Activated CD4-positive, alpha-beta T cell treated with anti-CD3 and anti-CD28 coated beads, Interleukin-2, amount 10 ng/mL, durations not matched to agents 24 days and 14 days (primary cell): ENCODE measurements around the gene ARL2BP. TPM values are rescaled to one million over a fixed set of nuclear protein-coding genes. Genes with fewer than 3 reads are reported as not detected.
A peak's percentile ranks its signal among the peaks of the same experiment; 100 is the strongest.

ENCODE experiments used
- DNase-seq: peaks from one replicate; pipeline ENCODE4 v3.0.0; 2022
- H3K27ac Mint-ChIP-seq: one replicate; pipeline ENCODE4 v1.8.0; 2022; ENCODE audit warnings: mild to moderate bottlenecking, mixed read lengths
- H3K27me3 Mint-ChIP-seq: one replicate; pipeline ENCODE4 v1.8.0; 2022; ENCODE audit warnings: mixed read lengths
- H3K36me3 Mint-ChIP-seq: one replicate; pipeline ENCODE4 v1.8.0; 2022; ENCODE audit warnings: low read depth, mild to moderate bottlenecking, mixed read lengths
- H3K4me1 Mint-ChIP-seq: one replicate; pipeline ENCODE4 v1.8.0; 2021; ENCODE audit warnings: mixed read lengths
- H3K4me3 Mint-ChIP-seq: one replicate; pipeline ENCODE4 v1.8.0; 2022; ENCODE audit warnings: mild to moderate bottlenecking, moderate library complexity, mixed read lengths
- H3K9me3 Mint-ChIP-seq: one replicate; pipeline ENCODE4 v1.8.0; 2021; ENCODE audit warnings: mixed read lengths
- intact Hi-C: fragments of 100-400 bp; cut with micrococcal nuclease; formaldehyde crosslinking; loops from one replicate; pipeline ENCODE4 v1.15.1; 2023
- total RNA-seq: library from RNA; stranded (reverse); gene quantifications from 2 replicates; pipeline ENCODE4 v1.2.3, GENCODE V29; 2022

ARL2BP gene
- total RNA-seq, 1 donor from 2014 or later, result 24.9 TPM

DNA sequence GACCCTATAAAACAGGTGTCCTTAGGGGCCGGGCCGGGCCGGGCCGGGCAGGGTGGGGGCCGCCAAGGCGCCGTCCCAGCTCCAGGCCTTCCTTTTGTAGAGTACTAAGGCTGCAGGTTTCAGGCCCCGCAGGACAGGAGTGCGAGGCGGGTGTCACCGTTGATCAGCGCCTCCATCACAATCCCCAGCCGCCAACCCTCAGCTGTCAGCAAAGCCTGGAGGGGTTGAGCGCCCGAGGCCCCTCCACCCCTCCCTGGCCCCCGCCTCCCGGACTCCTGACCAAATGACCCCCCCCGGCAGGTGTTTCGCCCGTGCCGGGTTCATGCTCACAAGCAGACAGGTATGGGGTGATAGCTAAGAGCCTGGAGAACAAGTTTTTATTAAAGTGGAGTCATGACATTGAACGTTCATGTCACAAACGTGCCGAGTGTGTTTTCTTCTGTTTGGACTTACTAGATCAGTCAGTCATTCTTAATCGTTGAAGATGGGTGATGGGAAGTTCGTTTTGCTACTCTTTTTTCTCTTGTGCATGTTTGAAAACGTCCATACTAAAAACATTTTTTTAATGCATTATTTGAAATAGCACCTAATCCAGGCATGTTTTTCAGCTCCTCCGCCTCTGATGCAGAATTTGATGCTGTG lies 534 bp downstream of the ARL2BP start:
- Mint-ChIP-seq H3K9me3 (no peaks in the 10 kb centered on the region), H3K4me1 (peaks cover 14% of the 10 kb centered on the region), H3K27ac (peak overlapping the region; percentile 35), H3K4me3 (peak overlapping the region; percentile 91), H3K36me3 (peaks cover 22% of the 10 kb centered on the region), H3K27me3 (no peaks in the 10 kb centered on the region)
- DNase-seq, result no peak
- intact Hi-C loops, result loop anchor here (1.0 to 5.0 kb wide), 5 partner anchors 39 to 172 kb away; partner anchors contain the start of genes PLLP, PSME3IP1 and RSPRY1

DNA sequence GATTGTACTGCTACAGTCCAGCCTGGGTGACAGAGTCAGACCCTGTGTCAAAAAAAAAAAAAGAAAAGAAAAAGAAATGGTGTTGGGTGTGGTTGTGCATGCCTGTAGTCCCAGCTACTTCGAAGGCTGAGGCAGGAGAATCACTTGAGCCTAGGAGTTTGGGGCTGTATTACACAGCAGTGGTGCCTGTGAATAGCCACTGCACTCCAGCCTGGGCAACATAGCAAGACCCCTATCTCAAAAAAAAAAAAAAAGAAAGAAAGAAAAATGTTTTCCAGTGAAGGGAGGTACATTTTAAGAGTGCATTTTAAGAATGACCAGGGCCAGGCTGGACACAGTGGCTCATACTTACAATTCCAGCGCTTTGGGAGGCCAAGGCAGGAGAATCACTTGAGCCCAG lies 6.3 kb downstream of the ARL2BP start:
- Mint-ChIP-seq H3K36me3 (peaks cover 35% of the 10 kb centered on the region), H3K4me1 (no peaks in the 10 kb centered on the region), H3K27me3 (no peaks in the 10 kb centered on the region), H3K27ac (no peak overlapping the region), H3K4me3 (no peak overlapping the region), H3K9me3 (no peaks in the 10 kb centered on the region)
- DNase-seq, result no peak
- intact Hi-C loops, result no loop called here

DNA sequence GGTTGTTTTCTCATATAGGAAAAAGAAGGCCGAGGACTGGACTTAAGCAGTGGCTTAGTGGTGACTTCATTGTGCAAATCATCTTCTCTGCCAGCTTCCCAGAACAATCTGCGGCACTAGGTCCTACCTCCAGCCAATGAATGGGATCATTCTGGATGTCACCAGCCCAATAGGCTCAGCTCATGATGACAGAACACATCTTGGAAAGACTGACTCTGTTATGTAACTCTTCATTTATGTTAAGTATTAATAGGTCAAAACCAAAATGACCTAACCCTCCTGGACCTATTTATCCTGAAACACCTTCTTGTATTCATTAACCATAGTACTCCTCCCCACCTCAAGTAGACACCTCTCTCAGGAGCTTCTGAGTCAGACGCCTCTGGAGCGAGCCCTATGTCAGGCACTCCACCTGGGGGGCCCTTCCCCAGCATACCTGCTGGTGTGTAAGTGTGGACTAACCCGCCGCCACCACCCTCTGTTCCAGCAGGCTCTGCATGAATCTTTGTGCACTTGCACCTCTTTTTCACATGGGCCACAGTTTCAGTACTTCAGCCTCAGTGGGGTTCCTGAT lies 7.2 kb downstream of the ARL2BP start:
- no peaks in the 10 kb centered on the region for H3K9me3 Mint-ChIP-seq
- intact Hi-C loops, result no loop called here
- H3K36me3 Mint-ChIP-seq, result peaks cover 35% of the 10 kb centered on the region
- H3K4me1 Mint-ChIP-seq, result no peaks in the 10 kb centered on the region
- no peak for DNase-seq
- H3K4me3 Mint-ChIP-seq, result no peak overlapping the region
- H3K27ac Mint-ChIP-seq, result peak overlapping the region; percentile 24
- no peaks in the 10 kb centered on the region for H3K27me3 Mint-ChIP-seq

DNA sequence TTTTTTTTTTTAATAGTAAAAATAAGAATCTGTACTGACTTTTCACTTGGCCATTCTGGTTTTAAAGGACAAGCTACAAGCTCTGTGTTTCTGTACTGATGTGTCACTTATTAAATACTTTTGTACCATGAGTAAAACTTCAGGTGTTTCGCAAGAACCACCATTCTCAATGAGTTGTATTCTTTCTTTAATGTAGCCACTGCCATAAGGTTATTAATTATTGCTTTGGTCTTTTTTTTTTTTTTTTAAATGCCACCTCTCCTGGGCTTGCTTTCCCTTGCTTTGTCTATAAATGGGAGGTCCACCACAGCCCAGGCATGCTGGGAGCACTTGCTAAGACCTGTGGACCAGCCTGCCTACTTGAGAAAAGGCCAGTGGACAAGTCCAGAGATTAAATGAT lies 8.4 kb downstream of the ARL2BP start:
- peaks cover 30% of the 10 kb centered on the region for H3K36me3 Mint-ChIP-seq
- no peaks in the 10 kb centered on the region for H3K27me3 Mint-ChIP-seq
- no peak overlapping the region for H3K4me3 Mint-ChIP-seq
- no peaks in the 10 kb centered on the region for H3K9me3 Mint-ChIP-seq
- no peak overlapping the region for H3K27ac Mint-ChIP-seq
- no peaks in the 10 kb centered on the region for H3K4me1 Mint-ChIP-seq
- intact Hi-C loops, result no loop called here
- no peak for DNase-seq

DNA sequence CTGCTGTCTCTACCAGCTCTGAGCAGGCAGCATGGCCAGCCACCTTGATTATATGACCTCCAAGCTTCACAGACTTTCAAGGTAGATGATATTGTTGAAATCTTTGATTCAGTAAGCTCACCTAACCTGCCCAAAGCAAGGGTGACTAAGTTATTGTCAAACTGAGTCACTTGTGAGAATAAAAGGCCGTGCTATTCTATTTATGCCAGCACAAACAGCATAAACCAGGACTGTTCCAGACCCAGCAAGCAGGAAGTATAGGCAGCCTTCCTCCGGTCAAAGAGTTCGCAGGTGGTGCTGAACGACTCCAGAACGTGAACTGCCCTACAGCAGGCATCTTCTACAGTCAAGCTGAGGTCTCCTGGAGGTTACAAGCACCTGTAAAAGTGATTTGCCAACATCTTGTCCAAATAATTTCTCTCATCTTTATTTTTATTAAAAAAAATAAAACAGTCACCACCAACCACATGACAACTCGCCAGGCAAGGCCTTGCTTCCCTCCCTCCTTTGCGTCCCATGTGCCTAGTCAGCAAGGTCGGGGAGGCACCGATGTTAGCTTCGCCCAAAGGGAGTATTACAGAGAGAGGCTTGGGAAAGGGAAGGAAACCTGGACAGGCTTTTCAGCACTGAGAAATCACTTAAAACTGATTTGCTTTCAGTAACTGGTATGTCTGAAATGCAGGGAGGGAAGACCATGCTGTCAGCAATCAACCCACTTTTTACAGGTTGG lies 10.8 kb downstream of the ARL2BP start:
- no peak overlapping the region for H3K27ac Mint-ChIP-seq
- no peak for DNase-seq
- H3K4me3 Mint-ChIP-seq, result no peak overlapping the region
- H3K27me3 Mint-ChIP-seq, result no peaks in the 10 kb centered on the region
- peaks cover 20% of the 10 kb centered on the region for H3K36me3 Mint-ChIP-seq
- H3K4me1 Mint-ChIP-seq, result peaks cover 10% of the 10 kb centered on the region
- intact Hi-C loops, result no loop called here
- H3K9me3 Mint-ChIP-seq, result no peaks in the 10 kb centered on the region

DNA sequence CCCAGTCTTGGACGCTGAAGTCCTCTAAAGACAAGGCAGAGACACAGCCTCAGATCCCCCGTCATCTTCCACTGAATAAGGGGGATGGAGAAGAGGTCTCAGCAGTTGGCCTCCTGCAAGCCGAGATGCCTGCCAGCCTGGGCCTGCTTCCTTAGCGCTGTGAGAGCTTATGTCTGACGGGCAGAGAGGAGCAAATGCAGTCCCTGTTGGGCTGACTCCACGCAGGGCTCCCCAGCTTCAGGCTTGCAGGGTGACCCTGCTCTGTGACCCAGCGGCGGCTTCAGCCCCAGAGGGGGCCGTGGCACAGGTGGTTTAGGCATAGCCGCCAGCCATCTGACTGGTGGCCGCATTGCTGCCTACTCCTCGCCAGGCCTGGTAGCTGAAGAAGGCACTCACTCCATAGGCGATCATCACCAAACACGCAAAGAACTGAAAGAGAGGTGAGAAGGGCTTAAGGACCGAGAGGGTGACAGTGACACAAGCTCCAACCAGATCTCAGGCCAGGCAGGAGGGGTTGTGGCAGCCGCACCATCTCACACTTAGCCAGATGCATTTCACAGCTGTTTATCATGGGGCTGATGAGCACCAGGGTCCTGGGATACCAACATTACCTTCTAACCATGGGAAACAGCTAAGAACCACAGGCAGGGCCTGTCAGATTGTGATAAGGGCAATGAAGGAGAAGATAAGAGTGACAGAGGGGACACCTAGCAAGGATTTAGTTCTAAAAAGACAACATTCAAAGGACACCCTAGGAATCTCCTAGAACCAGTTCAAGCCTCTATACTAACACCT lies 11.7 kb downstream of the ARL2BP start:
- Mint-ChIP-seq H3K27me3 (no peaks in the 10 kb centered on the region), H3K9me3 (no peaks in the 10 kb centered on the region), H3K27ac (no peak overlapping the region), H3K36me3 (peaks cover 16% of the 10 kb centered on the region), H3K4me1 (peaks cover 10% of the 10 kb centered on the region), H3K4me3 (no peak overlapping the region)
- no peak for DNase-seq
- intact Hi-C loops, result no loop called here

DNA sequence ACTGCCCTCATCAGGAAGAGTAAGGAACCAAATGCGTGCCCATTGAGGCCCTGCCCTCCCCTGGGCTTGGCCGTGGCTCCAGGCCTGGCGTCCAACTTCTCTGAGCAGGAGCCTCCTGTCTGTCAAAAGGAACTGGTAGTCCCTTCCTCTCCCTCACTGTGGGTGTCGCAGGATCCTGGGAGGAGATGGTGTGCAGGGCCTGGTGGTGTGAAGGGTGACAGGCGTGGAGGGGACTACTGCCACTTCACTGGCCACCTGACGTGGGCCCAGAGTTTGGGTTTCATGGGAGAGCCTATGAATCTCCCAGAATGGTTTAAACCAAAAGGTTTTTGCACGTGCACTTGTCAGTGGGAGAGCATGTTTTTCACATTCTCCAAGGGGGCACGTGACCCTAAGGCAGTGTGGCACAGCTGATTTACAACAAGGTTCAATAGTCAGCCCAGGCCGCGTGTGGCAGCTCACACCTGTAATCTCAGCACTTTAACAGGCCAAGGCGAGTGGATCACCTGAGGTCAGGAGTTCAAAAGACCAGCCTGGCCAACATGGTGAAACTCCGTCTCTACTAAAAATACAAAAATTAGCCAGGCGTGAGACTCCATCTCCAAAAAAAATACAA lies 12.5 kb downstream of the ARL2BP start:
- DNase-seq, result no peak
- H3K9me3 Mint-ChIP-seq, result no peaks in the 10 kb centered on the region
- peaks cover 8% of the 10 kb centered on the region for H3K36me3 Mint-ChIP-seq
- intact Hi-C loops, result no loop called here
- no peak overlapping the region for H3K27ac Mint-ChIP-seq
- H3K4me3 Mint-ChIP-seq, result no peak overlapping the region
- H3K4me1 Mint-ChIP-seq, result peaks cover 10% of the 10 kb centered on the region
- no peaks in the 10 kb centered on the region for H3K27me3 Mint-ChIP-seq

DNA sequence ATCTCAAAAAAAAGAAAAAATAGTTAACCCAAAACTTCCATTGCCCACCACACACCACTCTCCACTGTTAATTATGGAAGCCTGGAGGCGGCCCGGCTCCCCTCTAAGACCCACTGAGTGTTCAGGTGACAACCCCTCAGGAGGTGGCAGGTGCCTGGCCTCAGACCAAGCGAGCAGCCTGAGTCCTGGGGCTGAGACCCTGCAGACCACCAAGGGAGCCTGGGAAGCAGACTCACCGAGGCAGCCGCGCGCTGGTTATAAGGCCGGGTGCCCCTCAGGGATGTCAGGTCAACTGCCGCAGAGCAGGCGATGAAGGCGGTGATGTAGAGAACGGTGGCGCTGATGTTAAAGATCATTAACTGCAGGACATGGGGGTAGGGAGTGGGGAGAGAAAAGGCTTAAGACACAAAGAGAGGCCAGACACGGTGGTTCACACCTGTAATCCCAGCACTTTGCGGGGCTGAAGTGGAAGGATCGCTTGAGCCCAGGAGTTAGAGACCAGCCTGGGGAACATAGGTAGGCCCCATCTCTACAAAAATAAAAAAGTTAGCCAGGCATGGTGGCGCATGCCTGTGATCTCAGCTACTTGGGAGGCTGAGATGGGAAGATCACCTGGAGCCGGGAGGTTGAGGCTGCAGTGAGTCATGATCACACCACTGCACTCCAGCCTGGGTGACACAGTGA lies 13.3 kb downstream of the ARL2BP start:
- no peaks in the 10 kb centered on the region for H3K27me3 Mint-ChIP-seq
- H3K4me3 Mint-ChIP-seq, result no peak overlapping the region
- DNase-seq, result no peak
- no peak overlapping the region for H3K27ac Mint-ChIP-seq
- intact Hi-C loops, result no loop called here
- no peaks in the 10 kb centered on the region for H3K9me3 Mint-ChIP-seq
- peaks cover 10% of the 10 kb centered on the region for H3K4me1 Mint-ChIP-seq
- peaks cover 2% of the 10 kb centered on the region for H3K36me3 Mint-ChIP-seq

DNA sequence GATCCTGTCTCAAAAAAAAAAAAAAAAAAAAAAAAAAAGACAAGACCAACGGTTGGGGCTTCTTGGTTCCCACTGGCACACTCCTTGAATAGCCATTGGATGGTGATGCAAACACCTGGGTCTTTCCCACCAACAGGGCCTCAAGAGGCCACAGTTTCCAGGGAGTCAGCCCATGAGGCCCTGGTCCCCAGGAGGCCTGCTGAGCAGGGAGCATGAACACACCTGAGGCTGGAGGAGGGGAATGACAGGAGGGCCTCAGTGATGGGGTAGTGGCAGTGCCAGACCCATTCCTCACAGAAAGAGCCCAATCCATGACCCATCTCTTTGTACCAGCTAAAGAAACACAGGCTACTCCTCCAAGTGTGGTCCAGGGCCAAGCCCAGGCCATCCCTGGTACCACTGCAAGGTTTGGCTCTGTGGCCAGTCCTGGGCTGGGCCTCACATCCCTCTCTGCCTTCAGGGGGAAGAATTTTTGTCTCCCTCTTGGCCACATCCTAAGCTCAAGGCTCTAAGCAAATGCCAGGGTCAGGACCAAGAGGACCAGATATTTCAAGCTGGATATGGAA lies 13.9 kb downstream of the ARL2BP start:
- Mint-ChIP-seq H3K36me3 (peaks cover 2% of the 10 kb centered on the region), H3K27ac (no peak overlapping the region)

DNA sequence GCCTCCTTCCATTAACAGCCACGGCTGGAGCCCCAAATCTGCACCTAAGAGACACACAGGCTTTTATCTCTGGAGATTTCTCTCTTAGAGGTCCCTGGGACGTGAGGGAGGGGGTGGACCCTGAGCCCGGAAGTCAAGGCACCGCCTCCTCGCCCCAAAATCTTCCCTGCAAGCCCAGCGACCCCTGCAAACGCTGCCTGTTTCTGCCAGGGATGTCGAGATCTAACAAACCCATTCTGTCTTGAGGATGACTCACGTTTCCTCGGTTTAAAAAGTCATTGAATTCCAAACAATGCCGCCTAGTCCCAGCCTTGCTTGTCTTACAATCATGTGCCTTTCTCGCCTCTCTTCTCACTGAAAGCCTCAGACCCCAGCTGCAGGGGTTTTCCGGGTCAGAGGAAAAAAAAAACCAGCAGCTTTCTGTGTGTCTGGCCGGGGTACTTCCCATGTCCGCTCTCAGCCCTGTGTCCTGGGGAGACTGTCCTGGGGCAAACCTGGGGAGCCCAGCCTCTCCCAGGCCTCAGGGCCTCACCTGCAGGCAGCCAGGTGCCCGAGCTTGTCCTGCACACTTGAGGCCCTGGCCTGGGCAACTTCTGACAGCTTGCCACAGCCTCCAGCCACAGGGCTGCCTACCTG lies 15.4 kb downstream of the ARL2BP start:
- H3K4me1 Mint-ChIP-seq, result peaks cover 12% of the 10 kb centered on the region
- H3K27ac Mint-ChIP-seq, result peak overlapping the region; percentile 72
- intact Hi-C loops, result no loop called here
- no peaks in the 10 kb centered on the region for H3K27me3 Mint-ChIP-seq
- DNase-seq, result peak; percentile 68
- H3K4me3 Mint-ChIP-seq, result peak overlapping the region; percentile 24
- H3K9me3 Mint-ChIP-seq, result no peaks in the 10 kb centered on the region
- H3K36me3 Mint-ChIP-seq, result no peaks in the 10 kb centered on the region

More for the DNA sequence above, 13.9 kb downstream of the ARL2BP start:
- Mint-ChIP-seq H3K4me3 (no peak overlapping the region), H3K9me3 (no peaks in the 10 kb centered on the region), H3K27me3 (no peaks in the 10 kb centered on the region), H3K4me1 (peaks cover 10% of the 10 kb centered on the region)
- intact Hi-C loops, result no loop called here
- no peak for DNase-seq

DNA sequence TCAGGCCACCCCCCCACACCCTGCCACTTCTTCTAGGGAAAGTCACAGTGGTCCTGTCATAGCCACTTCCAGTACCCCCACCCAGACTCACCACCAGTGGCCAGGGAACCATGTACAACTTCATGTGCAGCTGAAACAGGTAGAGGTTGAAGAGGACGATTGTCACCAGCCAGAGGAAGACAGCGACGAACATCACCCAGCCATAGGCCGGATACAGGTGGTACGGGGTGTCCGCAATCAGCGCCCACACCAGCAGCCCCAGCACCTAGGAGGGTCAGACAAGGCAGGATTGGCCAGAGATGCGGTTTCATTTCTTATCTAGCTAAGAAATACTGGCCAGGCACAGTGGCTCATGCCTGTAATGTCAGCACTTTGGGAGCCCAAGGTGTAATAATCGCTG lies 16.7 kb downstream of the ARL2BP start:
- Mint-ChIP-seq H3K4me3 (no peak overlapping the region), H3K36me3 (no peaks in the 10 kb centered on the region), H3K4me1 (peaks cover 22% of the 10 kb centered on the region), H3K27me3 (no peaks in the 10 kb centered on the region), H3K9me3 (no peaks in the 10 kb centered on the region), H3K27ac (no peak overlapping the region)
- no peak for DNase-seq
- intact Hi-C loops, result no loop called here

DNA sequence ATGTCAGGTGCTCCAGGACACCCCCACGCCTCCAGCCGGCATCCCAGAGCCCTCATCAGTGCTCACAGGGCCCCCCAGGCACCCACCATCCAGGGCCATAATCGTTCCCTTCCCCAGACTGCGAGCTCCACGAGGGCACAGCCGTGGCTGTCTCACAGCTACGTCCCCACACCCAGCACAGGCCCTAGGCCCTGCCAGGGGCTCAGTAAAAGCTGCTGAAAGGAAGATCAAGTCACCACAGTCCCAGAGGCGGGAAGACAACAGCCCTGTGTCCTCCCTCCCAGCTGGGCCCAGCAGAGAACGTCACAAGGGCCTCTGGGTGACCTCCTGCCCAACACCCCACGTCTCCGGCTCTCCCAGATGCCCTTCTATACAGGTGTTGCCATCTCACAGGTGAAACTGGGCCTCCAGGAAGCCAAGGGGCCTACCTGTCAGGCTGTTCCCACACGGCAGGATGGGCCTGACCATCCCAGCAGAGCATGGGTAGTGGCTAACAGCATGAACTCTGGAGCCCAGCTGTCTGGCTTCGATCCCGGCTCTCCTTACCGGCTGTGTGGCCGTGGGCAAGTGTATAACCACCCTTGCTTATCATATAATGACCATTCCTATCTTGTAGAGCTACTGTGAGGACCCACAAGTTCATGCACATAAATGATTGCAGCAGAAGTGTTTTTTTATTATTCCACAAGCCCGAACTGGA lies 17.9 kb downstream of the ARL2BP start:
- Mint-ChIP-seq H3K36me3 (no peaks in the 10 kb centered on the region), H3K27me3 (no peaks in the 10 kb centered on the region), H3K4me3 (no peak overlapping the region), H3K27ac (no peak overlapping the region), H3K4me1 (peaks cover 31% of the 10 kb centered on the region), H3K9me3 (no peaks in the 10 kb centered on the region)
- DNase-seq, result no peak
- intact Hi-C loops, result no loop called here
